OCI-M1 (cell line): Measurements from ENCODE around the gene CREB3L1.

Source experiments
- DNase-seq: peaks from one replicate; lab custom pipeline; 2025; lab: John Stamatoyannopoulos, UW

The CREB3L1 gene

DNA sequence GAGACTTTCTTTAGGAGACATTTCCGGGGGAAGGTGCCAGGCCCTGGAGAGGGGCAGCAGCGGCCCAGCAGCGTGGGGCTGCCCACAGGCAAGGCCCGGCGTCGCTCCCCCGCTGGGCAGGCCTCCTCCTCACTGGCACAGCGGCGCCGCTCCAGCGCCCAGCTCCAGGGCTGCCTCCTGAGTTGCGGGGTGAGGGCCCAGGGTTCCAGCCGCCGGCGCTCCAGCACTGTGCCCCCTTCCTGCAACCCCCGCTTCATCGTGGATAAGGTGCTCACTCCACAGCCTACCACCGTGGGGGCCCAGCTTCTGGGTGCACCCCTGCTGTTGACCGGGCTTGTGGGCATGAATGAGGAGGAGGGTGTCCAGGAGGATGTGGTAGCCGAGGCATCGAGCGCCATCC lies 88.8 kb downstream of the CREB3L1 start:
- DNase-seq: no peak

DNA sequence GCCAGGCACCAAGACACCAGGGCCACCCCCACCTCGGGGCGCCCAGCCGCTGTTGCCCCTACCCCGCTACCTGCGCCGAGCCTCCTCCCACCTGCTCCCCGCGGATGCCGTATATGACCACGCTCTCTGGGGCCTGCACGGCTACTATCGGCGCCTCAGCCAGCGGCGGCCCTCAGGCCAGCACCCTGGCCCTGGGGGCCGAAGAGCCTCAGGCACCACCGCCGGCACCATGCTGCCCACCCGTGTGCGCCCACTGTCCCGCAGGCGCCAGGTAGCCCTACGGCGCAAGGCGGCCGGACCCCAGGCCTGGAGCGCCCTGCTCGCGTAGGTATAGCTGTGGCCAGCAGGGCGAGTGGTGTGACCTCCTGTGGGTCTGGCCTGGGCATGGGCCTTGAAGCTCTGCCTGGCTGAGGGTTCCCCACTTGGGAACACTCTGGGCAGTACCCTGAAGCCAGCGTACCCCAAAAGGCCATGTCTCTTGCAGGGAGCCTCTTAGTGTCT lies 89.2 kb downstream of the CREB3L1 start:
- DNase-seq: no peak

GRCh38 chr11:46367244-46367915 lies 89.9 kb downstream of the CREB3L1 start:
- DNase-seq: peak; percentile 58

- no peak for DNase-seq
Observed at GRCh38 chr11:46367916-46368267, 90.4 kb downstream of the CREB3L1 start.

DNA sequence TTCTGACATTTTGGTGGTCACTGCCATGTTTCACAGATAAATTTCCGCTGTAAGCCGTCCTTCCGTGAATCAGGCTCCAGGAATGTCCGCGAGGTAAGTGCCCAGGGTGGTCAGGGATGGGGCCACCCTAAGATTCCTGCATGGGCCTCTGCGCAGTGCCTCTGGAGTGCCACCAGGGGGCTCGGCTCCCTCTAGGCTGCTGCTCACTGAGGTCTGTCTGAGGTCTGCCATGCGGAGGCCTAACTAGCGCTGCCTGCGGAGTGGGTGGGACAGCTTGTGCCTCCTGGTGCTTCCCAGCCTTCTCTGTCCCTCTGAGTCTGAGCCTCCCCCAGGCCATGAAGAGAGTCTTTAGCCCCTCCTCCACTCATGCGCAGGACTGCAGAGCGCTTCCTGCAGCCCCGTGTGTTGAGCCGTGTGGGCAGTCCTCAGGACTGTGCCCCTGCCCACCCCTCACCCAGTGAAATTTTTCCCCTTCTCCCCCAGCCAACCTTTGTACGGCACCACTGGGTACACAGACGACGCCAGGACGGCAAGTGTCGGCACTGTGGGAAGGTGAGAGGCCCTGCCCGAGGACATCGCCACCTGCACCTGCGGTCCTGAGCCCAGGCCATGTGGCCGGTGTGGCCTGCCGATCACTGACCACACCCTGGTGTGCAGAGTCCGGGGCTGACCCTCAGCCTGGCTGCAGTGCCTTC lies 92.1 kb downstream of the CREB3L1 start:
- peak; percentile 62 for DNase-seq

DNA sequence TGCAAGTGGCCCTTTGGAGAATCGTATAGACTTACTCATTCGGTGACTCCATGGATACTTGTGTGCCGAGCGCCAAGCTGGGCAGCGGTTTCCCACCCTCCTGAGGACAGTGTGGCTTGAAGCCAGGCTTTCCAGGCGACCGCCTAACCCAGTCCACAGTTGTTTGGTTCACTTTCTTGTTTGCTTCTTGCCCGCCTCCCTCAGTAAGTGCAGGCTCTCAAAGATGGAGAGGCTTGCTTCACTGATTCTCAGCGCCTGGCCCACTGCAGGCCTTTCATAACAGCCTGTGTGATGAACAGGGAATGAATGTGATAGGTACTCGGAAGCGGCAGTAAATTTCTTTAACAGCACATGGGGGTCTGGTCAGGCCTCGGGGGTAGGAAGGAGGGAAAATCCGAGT lies 92.8 kb downstream of the CREB3L1 start:
- no peak for DNase-seq
